HG03442 (cell line): ENCODE data around the gene PODXL2.
"Not testable (repeated sequence)": the region's sequence is repeated elsewhere in the genome, so short reads cannot be mapped to it uniquely, and the experiment has no call there.

Experiments used
- ATAC-seq: cut with Tn5 transposase; IDR thresholded peaks from one replicate; pipeline ENCODE4 v1.9.1; 2021; ENCODE audit warnings: mild to moderate bottlenecking, moderate library complexity; ENCODE audit not compliant: unreplicated experiment

Gene PODXL2

GRCh38 chr3:127654374-127654773, 25.4 kb downstream of the PODXL2 start:
- ATAC-seq, result no peak

GRCh38 chr3:127654993-127655392, 26.0 kb downstream of the PODXL2 start:
- not testable (repeated sequence) for ATAC-seq

GRCh38 chr3:127655641-127656040, 26.7 kb downstream of the PODXL2 start:
- no peak for ATAC-seq

GRCh38 chr3:127656906-127657305, 27.9 kb downstream of the PODXL2 start:
- ATAC-seq, result no peak

GRCh38 chr3:127658234-127658633, 29.2 kb downstream of the PODXL2 start:
- ATAC-seq, result no peak

- ATAC-seq, result no peak
These were observed 31.8 kb downstream of the PODXL2 start for GRCh38 chr3:127660621-127661251.

GRCh38 chr3:127661600-127661999, 32.6 kb downstream of the PODXL2 start:
- ATAC-seq, result no peak

GRCh38 chr3:127662001-127662469, 33.0 kb downstream of the PODXL2 start:
- no peak for ATAC-seq

GRCh38 chr3:127663151-127663550, 34.2 kb downstream of the PODXL2 start:
- no peak for ATAC-seq

- no peak for ATAC-seq
These were observed 36.2 kb downstream of the PODXL2 start for GRCh38 chr3:127665165-127665564.

- ATAC-seq, result no peak
These were observed 36.6 kb downstream of the PODXL2 start for GRCh38 chr3:127665586-127665985.

- ATAC-seq, result no peak
These were observed 37.7 kb downstream of the PODXL2 start for GRCh38 chr3:127666676-127667075.

- ATAC-seq, result no peak
These were observed 38.2 kb downstream of the PODXL2 start for GRCh38 chr3:127667119-127667681.

GRCh38 chr3:127668906-127669305, 39.9 kb downstream of the PODXL2 start:
- no peak for ATAC-seq

- no peak for ATAC-seq
These were observed 40.7 kb downstream of the PODXL2 start for GRCh38 chr3:127669541-127670228.

- no peak for ATAC-seq
These were observed 41.2 kb downstream of the PODXL2 start for GRCh38 chr3:127670229-127670559.

- ATAC-seq, result no peak
These were observed 42.0 kb downstream of the PODXL2 start for GRCh38 chr3:127670761-127671522.

- peak; percentile 14 for ATAC-seq
These were observed 42.8 kb downstream of the PODXL2 start for GRCh38 chr3:127671523-127672428.

- peak; percentile 57 for ATAC-seq
These were observed 43.6 kb downstream of the PODXL2 start, which contains the start of gene ABTB1 for GRCh38 chr3:127672429-127673190. ABTB1 (plus strand) TSS chr3:127672952; CDS start chr3:127673026, 74 bp downstream.
